ENCODE data around the gene COX7C. TPM values are rescaled to one million over a fixed set of nuclear protein-coding genes. Genes with fewer than 3 reads are reported as not detected.
"Not testable (repeated sequence)": the region's sequence is repeated elsewhere in the genome, so short reads cannot be mapped to it uniquely, and the experiment has no call there.

COX7C gene
- total RNA-seq, 2 donors from 2014 or later, result 111 to 171 TPM

- H3K27me3 ChIP-seq, result no peaks in the 10 kb centered on the region
- intact Hi-C loops (cut with DNase I), result no loop called here
- ATAC-seq (no peak), DNase-seq (no peak)
- H3K36me3 ChIP-seq (replicated peaks in 1 of 2; ENCODE audit: insufficient read depth in 1 of 2, low read depth in 2 of 2), result no peaks in the 10 kb centered on the region
- TF ChIP-seq POLR2A (IDR thresholded peaks at IDR 0.05) (no peak), CTCF (IDR thresholded peaks at IDR 0.05) (no peak)
- H3K9me3 ChIP-seq, result no peaks in the 10 kb centered on the region
- H3K4me1 ChIP-seq, result no peaks in the 10 kb centered on the region
- 3 to 6% methylated on average over 2 of the region's 2 CpGs for WGBS, 2 donors
- H3K4me3 ChIP-seq, result no peak overlapping the region
- H3K27ac ChIP-seq, result no peak overlapping the region
These were observed 23.3 kb downstream of the COX7C start for GRCh38 chr5:86640998-86641397.

- H3K4me1 ChIP-seq, result no peaks in the 10 kb centered on the region
- DNase-seq, result no peak
- H3K9me3 ChIP-seq, result no peaks in the 10 kb centered on the region
- no peak overlapping the region for H3K27ac ChIP-seq
- ATAC-seq, result no peak
- TF ChIP-seq CTCF (IDR thresholded peaks at IDR 0.05) (no peak), POLR2A (IDR thresholded peaks at IDR 0.05) (no peak)
- no peaks in the 10 kb centered on the region for H3K36me3 ChIP-seq (replicated peaks in 1 of 2; ENCODE audit: insufficient read depth in 1 of 2, low read depth in 2 of 2)
- WGBS, 2 donors, result 70 to 91% methylated on average over 3 of the region's 3 CpGs
- H3K27me3 ChIP-seq, result no peaks in the 10 kb centered on the region
- H3K4me3 ChIP-seq, result no peak overlapping the region
- intact Hi-C loops (cut with DNase I), result no loop called here
These were observed 27.1 kb downstream of the COX7C start for GRCh38 chr5:86644843-86645242.

- Histone ChIP-seq H3K27ac (no peak overlapping the region), H3K4me3 (no peak overlapping the region), H3K4me1 (no peaks in the 10 kb centered on the region), H3K36me3 (replicated peaks in 1 of 2; ENCODE audit: insufficient read depth in 1 of 2, low read depth in 2 of 2) (no peaks in the 10 kb centered on the region), H3K27me3 (no peaks in the 10 kb centered on the region), H3K9me3 (no peaks in the 10 kb centered on the region)
- no peak for DNase-seq
- ATAC-seq, result no peak
- TF ChIP-seq POLR2A (IDR thresholded peaks at IDR 0.05) (no peak), CTCF (IDR thresholded peaks at IDR 0.05) (no peak)
- intact Hi-C loops (cut with DNase I), result no loop called here
These were observed 28.1 kb downstream of the COX7C start for GRCh38 chr5:86645885-86646284.

GRCh38 chr5:86646671-86647070 lies 28.9 kb downstream of the COX7C start:
- no peaks in the 10 kb centered on the region for H3K4me1 ChIP-seq
- TF ChIP-seq POLR2A (IDR thresholded peaks at IDR 0.05), result no peak
- TF ChIP-seq CTCF (IDR thresholded peaks at IDR 0.05), result no peak
- ATAC-seq, result no peak
- H3K27me3 ChIP-seq, result no peaks in the 10 kb centered on the region
- WGBS, 2 donors, result 59 to 70% methylated on average over 1 of the region's 1 CpG
- no peaks in the 10 kb centered on the region for H3K36me3 ChIP-seq (replicated peaks in 1 of 2; ENCODE audit: insufficient read depth in 1 of 2, low read depth in 2 of 2)
- H3K4me3 ChIP-seq, result no peak overlapping the region
- DNase-seq, result no peak
- intact Hi-C loops (cut with DNase I), result no loop called here
- H3K27ac ChIP-seq, result no peak overlapping the region
- H3K9me3 ChIP-seq, result no peaks in the 10 kb centered on the region

GRCh38 chr5:86649832-86650505 lies 32.2 kb downstream of the COX7C start:
- DNase-seq (no peak), ATAC-seq (no peak)
- Histone ChIP-seq H3K4me1 (no peaks in the 10 kb centered on the region), H3K36me3 (replicated peaks in 1 of 2; ENCODE audit: insufficient read depth in 1 of 2, low read depth in 2 of 2) (no peaks in the 10 kb centered on the region), H3K4me3 (no peak overlapping the region), H3K27ac (no peak overlapping the region), H3K27me3 (no peaks in the 10 kb centered on the region), H3K9me3 (no peaks in the 10 kb centered on the region)
- TF ChIP-seq POLR2A (IDR thresholded peaks at IDR 0.05), result no peak
- TF ChIP-seq CTCF (IDR thresholded peaks at IDR 0.05), result no peak
- intact Hi-C loops (cut with DNase I), result no loop called here
- 69 to 70% methylated on average over 3 of the region's 3 CpGs for WGBS, 2 donors

GRCh38 chr5:86660771-86661170 lies 43.0 kb downstream of the COX7C start:
- H3K4me1 ChIP-seq; H3K36me3 ChIP-seq (replicated peaks in 1 of 2; ENCODE audit: insufficient read depth in 1 of 2, low read depth in 2 of 2); H3K27me3 ChIP-seq; H3K27ac ChIP-seq; H3K9me3 ChIP-seq; intact Hi-C loops (cut with DNase I); ATAC-seq; H3K4me3 ChIP-seq; DNase-seq: not testable (repeated sequence)
- WGBS, 2 donors, result 65 to 83% methylated on average over 2 of the region's 2 CpGs
